ENCODE measurements around the gene MLEC. TPM values are rescaled to one million over a fixed set of nuclear protein-coding genes. Genes with fewer than 3 reads are reported as not detected.
"Not testable (repeated sequence)": the region's sequence is repeated elsewhere in the genome, so short reads cannot be mapped to it uniquely, and the experiment has no call there.

MLEC gene
- total RNA-seq, 2 experiments from 2014 or later, result 74.5 to 96.2 TPM

DNA sequence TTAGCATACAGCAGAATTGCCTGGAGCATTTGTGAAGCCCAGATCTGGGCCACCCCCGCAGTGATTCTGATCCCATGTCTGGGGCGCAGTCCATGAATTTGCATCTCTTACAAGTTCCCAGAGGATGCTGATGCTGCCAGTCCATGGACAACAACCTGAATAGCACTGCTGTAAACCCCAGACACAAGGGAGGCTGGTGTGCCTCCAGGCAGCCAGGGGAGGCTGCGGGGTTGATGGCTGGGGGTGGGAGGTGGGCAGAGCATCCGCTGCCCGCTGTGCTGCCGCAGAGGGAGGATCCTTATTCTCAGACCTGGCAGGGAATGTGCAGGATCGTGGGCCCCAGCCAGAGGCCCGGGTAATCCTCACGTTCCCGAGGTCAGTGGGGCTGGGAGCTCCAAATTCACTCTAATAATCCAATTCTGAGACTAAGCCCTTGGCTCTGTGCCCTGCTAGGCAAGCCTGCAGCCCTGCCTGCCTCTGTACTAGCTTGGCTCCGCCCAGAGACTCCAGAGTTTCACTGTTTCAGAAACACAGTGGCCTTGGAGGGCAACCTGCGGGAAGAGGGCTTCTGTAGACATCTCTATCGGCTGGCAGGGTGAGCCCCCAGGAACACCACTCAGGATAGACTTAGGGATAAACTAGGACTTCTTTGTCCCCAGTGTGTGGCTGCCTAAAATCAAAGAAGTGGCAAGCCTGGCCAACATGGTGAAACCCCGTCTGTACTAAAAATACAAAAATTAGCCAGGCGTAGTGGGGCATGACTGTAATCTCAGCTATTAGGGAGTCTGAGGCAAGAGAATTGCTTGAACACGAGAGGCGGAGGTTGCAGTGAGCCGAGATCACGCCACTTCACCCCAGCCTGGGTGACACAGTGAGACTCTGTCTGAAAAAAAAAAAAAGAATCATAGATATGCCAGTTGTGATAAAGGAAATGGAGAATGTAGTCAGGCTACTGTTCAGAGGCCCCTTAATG, 17.8 kb upstream of the MLEC start:
- CTCF ChIA-PET, result interaction anchor here (1.7 to 2.2 kb wide), 3 partner anchors 20 to 32 kb away, joined by 5 to 9 read pairs (median 8); no protein-coding TSS in a partner anchor
- H3K9me3 Mint-ChIP-seq (ENCODE audit: low read depth), result no peaks in the 10 kb centered on the region
- no peaks in the 10 kb centered on the region for H3K36me3 Mint-ChIP-seq
- no peak overlapping the region for H3K4me3 Mint-ChIP-seq
- no peak for DNase-seq
- peaks cover 3% of the 10 kb centered on the region for H3K27me3 Mint-ChIP-seq
- H3K27ac Mint-ChIP-seq, result no peak overlapping the region
- ATAC-seq, result no peak
- H3K4me1 Mint-ChIP-seq, result no peaks in the 10 kb centered on the region

DNA sequence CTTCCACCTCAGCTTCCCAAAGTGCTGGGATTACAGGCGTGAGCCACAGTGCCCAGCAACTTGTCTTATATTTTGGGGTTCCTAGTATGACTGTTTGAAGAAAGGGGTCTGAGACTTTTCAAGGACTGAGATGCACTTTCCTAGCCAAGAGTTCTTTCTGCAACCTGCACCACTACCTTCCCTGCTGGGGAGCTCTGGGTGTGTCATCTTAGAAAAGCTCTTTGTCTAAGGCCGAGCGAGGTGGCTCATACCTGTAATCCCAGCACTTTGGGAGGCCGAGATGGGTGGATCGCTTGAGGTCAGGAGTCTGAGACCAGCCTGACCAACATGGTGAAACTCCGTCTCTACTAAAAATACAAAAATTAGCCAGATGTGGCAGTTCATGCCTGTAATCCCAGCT, 16.7 kb upstream of the MLEC start:
- not testable (repeated sequence) for DNase-seq; H3K27ac Mint-ChIP-seq; H3K4me3 Mint-ChIP-seq; H3K36me3 Mint-ChIP-seq; ATAC-seq; H3K4me1 Mint-ChIP-seq; H3K9me3 Mint-ChIP-seq (ENCODE audit: low read depth); H3K27me3 Mint-ChIP-seq
- CTCF ChIA-PET, result interaction anchor here (1.7 to 2.2 kb wide), 3 partner anchors 21 to 31 kb away, joined by 5 to 9 read pairs (median 8); no protein-coding TSS in a partner anchor

DNA sequence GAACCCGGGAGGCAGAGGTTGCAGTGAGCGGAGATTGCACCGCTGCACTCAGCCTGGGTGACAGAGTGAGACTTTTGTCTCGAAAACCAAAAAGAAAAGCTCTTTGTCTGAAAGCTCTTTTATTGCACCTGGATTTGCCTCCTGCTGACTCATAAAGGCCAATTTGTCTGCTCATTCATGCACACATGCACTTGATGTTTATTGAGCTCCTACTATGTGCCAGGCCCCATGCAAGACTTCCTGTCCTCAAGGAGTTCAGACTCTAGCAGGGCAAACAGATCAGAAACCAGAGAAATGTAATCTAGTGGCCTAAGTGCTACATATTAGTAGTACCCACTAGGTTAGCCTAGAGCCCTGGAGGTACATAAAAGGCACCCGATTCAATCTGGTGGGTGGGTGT, 16.3 kb upstream of the MLEC start:
- H3K36me3 Mint-ChIP-seq, result no peaks in the 10 kb centered on the region

DNA sequence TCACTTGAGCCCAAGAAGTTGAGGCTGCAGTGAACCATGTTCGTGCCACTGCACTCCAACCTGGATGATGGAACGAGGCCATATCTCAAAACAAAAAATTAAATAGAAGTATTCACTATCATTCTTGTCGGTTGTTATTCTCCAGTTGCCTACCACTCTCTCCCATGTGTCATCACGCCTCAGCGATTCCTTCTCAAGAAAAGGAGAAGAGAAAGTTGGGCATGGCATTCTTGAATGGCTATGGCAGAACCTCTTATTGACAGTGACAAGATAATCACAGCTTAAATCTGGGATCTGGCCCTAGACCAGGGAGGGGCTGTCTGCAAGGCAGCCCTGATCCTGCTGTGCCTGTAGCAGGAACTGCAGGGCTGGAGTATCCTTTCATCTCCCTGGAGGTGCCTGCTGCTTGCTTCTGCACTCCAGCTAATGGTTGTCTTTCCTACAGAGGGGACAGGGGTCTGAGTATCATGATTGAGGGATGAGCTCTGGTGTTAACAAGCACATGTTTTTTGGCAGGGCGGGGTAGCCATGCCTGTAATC, 12.8 kb upstream of the MLEC start:
- Mint-ChIP-seq H3K27ac (no peak overlapping the region), H3K36me3 (no peaks in the 10 kb centered on the region), H3K4me3 (no peak overlapping the region), H3K4me1 (peaks cover 20% of the 10 kb centered on the region), H3K27me3 (peaks cover 8% of the 10 kb centered on the region), H3K9me3 (ENCODE audit: low read depth) (no peaks in the 10 kb centered on the region)
- DNase-seq (no peak), ATAC-seq (no peak)
- CTCF ChIA-PET, result interaction anchor here (2.3 kb wide), 1 partner anchor 26 kb away, joined by 10 read pairs; no protein-coding TSS in a partner anchor

More for the DNA sequence above, 16.3 kb upstream of the MLEC start:
- no peak for ATAC-seq
- CTCF ChIA-PET, result interaction anchor here (1.7 to 2.1 kb wide), 2 partner anchors 23 to 31 kb away, joined by 5 to 8 read pairs; no protein-coding TSS in a partner anchor
- Mint-ChIP-seq H3K27ac (no peak overlapping the region), H3K4me1 (no peaks in the 10 kb centered on the region), H3K27me3 (peaks cover 8% of the 10 kb centered on the region), H3K9me3 (ENCODE audit: low read depth) (no peaks in the 10 kb centered on the region), H3K4me3 (no peak overlapping the region)
- no peak for DNase-seq

- H3K27ac Mint-ChIP-seq, result peak overlapping the region; percentile 85
Observed at GRCh38 chr12:120677765-120678473, 9.0 kb upstream of the MLEC start.

GRCh38 chr12:120678572-120678971, 8.4 kb upstream of the MLEC start:
- ATAC-seq (peak; percentile 32), DNase-seq (peak; percentile 65)
- peaks cover 29% of the 10 kb centered on the region for H3K4me1 Mint-ChIP-seq
- H3K27ac Mint-ChIP-seq, result peak overlapping the region; percentile 85
- no peaks in the 10 kb centered on the region for H3K36me3 Mint-ChIP-seq
- CTCF ChIA-PET, result interaction anchor here (1.0 to 6.1 kb wide), 5 partner anchors 9 to 38 kb away, joined by 3 to 52 read pairs (median 3); partner anchors contain the start of genes CABP1 and MLEC
- peak overlapping the region; percentile 9 for H3K4me3 Mint-ChIP-seq
- peaks cover 8% of the 10 kb centered on the region for H3K27me3 Mint-ChIP-seq
- H3K9me3 Mint-ChIP-seq (ENCODE audit: low read depth), result no peaks in the 10 kb centered on the region

More at GRCh38 chr12:120677765-120678473, 9.0 kb upstream of the MLEC start:
- H3K27me3 Mint-ChIP-seq, result peaks cover 8% of the 10 kb centered on the region
- CTCF ChIA-PET, result interaction anchor here (0.8 to 6.1 kb wide), 5 partner anchors 9 to 33 kb away, joined by 3 to 52 read pairs (median 3); partner anchors contain the start of gene MLEC
- ATAC-seq, result peak; percentile 87
- no peaks in the 10 kb centered on the region for H3K36me3 Mint-ChIP-seq
- peaks cover 29% of the 10 kb centered on the region for H3K4me1 Mint-ChIP-seq
- peak; percentile 72 for DNase-seq
- peak overlapping the region; percentile 29 for H3K4me3 Mint-ChIP-seq
- no peaks in the 10 kb centered on the region for H3K9me3 Mint-ChIP-seq (ENCODE audit: low read depth)

- peaks cover 38% of the 10 kb centered on the region for H3K4me1 Mint-ChIP-seq
- no peak for DNase-seq
- CTCF ChIA-PET, result interaction anchor here (1.3 to 6.1 kb wide), 2 partner anchors 32 to 99 kb away, joined by 4 to 52 read pairs; partner anchors contain the start of gene POP5
- H3K4me3 Mint-ChIP-seq, result peak overlapping the region; percentile 38
- no peaks in the 10 kb centered on the region for H3K9me3 Mint-ChIP-seq (ENCODE audit: low read depth)
- no peaks in the 10 kb centered on the region for H3K36me3 Mint-ChIP-seq
- H3K27me3 Mint-ChIP-seq, result peaks cover 4% of the 10 kb centered on the region
- no peak for ATAC-seq
- no peak overlapping the region for H3K27ac Mint-ChIP-seq
Observed at GRCh38 chr12:120680165-120680738, 6.7 kb upstream of the MLEC start.

GRCh38 chr12:120684523-120684932, 2.4 kb upstream of the MLEC start:
- CTCF ChIA-PET, result interaction anchor here (1.0 to 3.0 kb wide), 2 partner anchors 35 to 102 kb away, joined by 3 to 11 read pairs; no protein-coding TSS in a partner anchor
- Mint-ChIP-seq H3K9me3 (ENCODE audit: low read depth) (no peaks in the 10 kb centered on the region), H3K4me1 (peaks cover 38% of the 10 kb centered on the region), H3K4me3 (no peak overlapping the region), H3K27ac (peak overlapping the region; percentile 77), H3K27me3 (no peaks in the 10 kb centered on the region), H3K36me3 (no peaks in the 10 kb centered on the region)
- no peak for ATAC-seq
- peak; percentile 47 for DNase-seq

- H3K9me3 Mint-ChIP-seq (ENCODE audit: low read depth), result no peaks in the 10 kb centered on the region
- H3K36me3 Mint-ChIP-seq, result no peaks in the 10 kb centered on the region
- peaks cover 40% of the 10 kb centered on the region for H3K4me1 Mint-ChIP-seq
- DNase-seq (no peak), ATAC-seq (no peak)
- H3K4me3 Mint-ChIP-seq, result peak overlapping the region; percentile 38
- peak overlapping the region; percentile 90 for H3K27ac Mint-ChIP-seq
- CTCF ChIA-PET, result interaction anchor here (1.3 to 7.4 kb wide), 7 partner anchors 24 to 247 kb away, joined by 3 to 55 read pairs (median 5); partner anchors contain the start of gene POP5
- no peaks in the 10 kb centered on the region for H3K27me3 Mint-ChIP-seq
Observed at GRCh38 chr12:120685522-120685921, 1.4 kb upstream of the MLEC start.

GRCh38 chr12:120686151-120686689, 729 bp upstream of the MLEC start:
- peak overlapping the region; percentile 88 for H3K4me3 Mint-ChIP-seq

GRCh38 chr12:120687578-120688289, 785 bp downstream of the MLEC start:
- no peaks in the 10 kb centered on the region for H3K27me3 Mint-ChIP-seq
- H3K9me3 Mint-ChIP-seq (ENCODE audit: low read depth), result no peaks in the 10 kb centered on the region
- H3K27ac Mint-ChIP-seq, result peak overlapping the region; percentile 76
- CTCF ChIA-PET, result interaction anchor here (1.0 to 7.4 kb wide), 10 partner anchors 9 to 386 kb away, joined by 3 to 55 read pairs (median 3); partner anchors contain the start of gene UNC119B
- ATAC-seq (no peak), DNase-seq (peak; percentile 69)
- peak overlapping the region; percentile 88 for H3K4me3 Mint-ChIP-seq
- H3K4me1 Mint-ChIP-seq, result peaks cover 59% of the 10 kb centered on the region
- H3K36me3 Mint-ChIP-seq, result no peaks in the 10 kb centered on the region

More at GRCh38 chr12:120686151-120686689, 729 bp upstream of the MLEC start:
- Mint-ChIP-seq H3K27ac (peak overlapping the region; percentile 90), H3K4me1 (peaks cover 47% of the 10 kb centered on the region), H3K9me3 (ENCODE audit: low read depth) (no peaks in the 10 kb centered on the region), H3K36me3 (no peaks in the 10 kb centered on the region), H3K27me3 (no peaks in the 10 kb centered on the region)
- DNase-seq (peak; percentile 99), ATAC-seq (peak; percentile 79)
- CTCF ChIA-PET, result interaction anchor here (0.7 to 7.4 kb wide), 11 partner anchors 8 to 248 kb away, joined by 3 to 55 read pairs (median 4); partner anchors contain the start of gene POP5
